ENCODE measurements around the gene ANKRD62. TPM values are rescaled to one million over a fixed set of nuclear protein-coding genes. Genes with fewer than 3 reads are reported as not detected.

ANKRD62 gene
- total and polyA plus RNA-seq, 2 of the 4 experiments (the other 2 are of a cell fraction), result not detected

DNA sequence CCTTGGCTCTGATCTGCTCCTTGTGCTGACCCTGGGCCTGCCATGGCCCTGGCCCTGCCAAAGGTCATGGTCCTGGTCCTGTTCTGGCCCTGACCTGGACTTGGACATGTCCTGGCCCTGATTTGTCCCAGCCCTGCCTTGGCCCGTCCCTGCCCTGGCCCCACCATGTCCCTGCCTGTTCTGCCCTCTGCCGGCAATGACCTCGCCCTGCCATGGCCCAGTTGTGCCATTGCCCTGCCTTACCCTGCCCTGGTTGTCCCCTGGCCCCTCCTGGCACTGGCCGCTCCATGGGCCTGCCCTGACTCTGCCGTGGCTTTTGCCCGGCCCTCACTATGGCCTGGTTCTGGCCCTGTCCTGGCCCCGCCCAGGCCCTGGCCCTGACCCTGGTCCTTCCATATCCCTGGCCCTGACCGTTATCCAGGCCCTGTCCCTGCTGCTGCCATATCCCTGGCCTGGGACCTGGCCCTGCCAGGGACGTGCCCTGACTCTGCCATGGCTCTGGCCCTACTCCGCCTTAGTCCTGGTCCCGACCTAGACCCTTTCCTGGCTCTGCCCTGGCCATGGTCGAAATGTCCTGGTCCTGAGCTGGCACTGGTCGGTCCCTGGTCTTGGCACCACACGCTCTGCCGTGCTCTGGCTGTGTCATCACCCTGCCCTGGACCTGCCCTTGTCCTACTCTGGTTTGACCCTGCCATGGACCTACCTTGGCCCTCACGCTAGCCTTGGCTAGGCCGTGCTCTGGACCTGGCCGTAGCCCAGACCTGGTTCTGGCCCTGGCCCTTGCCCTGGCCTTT, 6.8 kb upstream of the ANKRD62 start:
- H3K14ac ChIP-seq (replicated peaks; ENCODE audit: low read depth, low read length), result no peak overlapping the region
- no peak overlapping the region for H2AFZ ChIP-seq (replicated peaks; ENCODE audit: low read length, poor library complexity)
- TF ChIP-seq RCOR1 (IDR thresholded peaks at IDR 0.05; ENCODE audit: insufficient replicate concordance, low read length) (no peak), CHD1 (IDR thresholded peaks at IDR 0.05; ENCODE audit: low read depth, low read length) (no peak), BHLHE40 (IDR thresholded peaks at IDR 0.05; ENCODE audit: low read depth, low read length) (no peak), NFE2L2 (IDR thresholded peaks at IDR 0.05; ENCODE audit: low read depth, low read length) (no peak), RAD21 (IDR thresholded peaks at IDR 0.05; ENCODE audit: low read length) (no peak), MXI1 (IDR thresholded peaks at IDR 0.05; ENCODE audit: borderline replicate concordance, low read depth, low read length) (no peak), FOS (IDR thresholded peaks at IDR 0.05; ENCODE audit: low read depth, low read length) (no peak)
- H4K20me1 ChIP-seq (ENCODE audit: insufficient read depth, low read length), result no peaks in the 10 kb centered on the region
- H4K5ac ChIP-seq (ENCODE audit: low read depth, low read length), result no peak overlapping the region
- H2AK5ac ChIP-seq (ENCODE audit: low read depth, low read length), result no peak overlapping the region
- H3K27ac ChIP-seq (ENCODE audit: insufficient read depth, low read length), result no peak overlapping the region
- in situ Hi-C loops (cut with MboI; ENCODE audit: low sequenced_read_pairs), result no loop called here
- DNase-seq (no peak), ATAC-seq (ENCODE audit: low read depth) (no peak)
- no peaks in the 10 kb centered on the region for H3K9me1 ChIP-seq (ENCODE audit: insufficient read depth, low read length)
- WGBS, 2 experiments (ENCODE audit: extremely low coverage in 2 of 2, insufficient read length in 1 of 2), result 85% methylated on average over 14 of the region's 18 CpGs; no CpG with 5 or more reads in 1 of the 2 experiments
- H3K4me2 ChIP-seq (ENCODE audit: low read depth, low read length), result no peak overlapping the region
- no peak overlapping the region for H2BK20ac ChIP-seq (ENCODE audit: low read depth, low read length)
- BruUV-seq (replicated peaks), result no TSS peak
- no peaks in the 10 kb centered on the region for H3K4me1 ChIP-seq (ENCODE audit: control insufficient read depth, insufficient read depth, low read length)
- H3K4ac ChIP-seq (ENCODE audit: low read depth, low read length), result no peak overlapping the region
- no peak overlapping the region for H2BK120ac ChIP-seq (ENCODE audit: low read depth, low read length)
- H3K9me3 ChIP-seq (ENCODE audit: control insufficient read depth, insufficient read depth, low read length), result no peaks in the 10 kb centered on the region
- no peak overlapping the region for H3K18ac ChIP-seq (ENCODE audit: low read depth, low read length)
- H3K23ac ChIP-seq (ENCODE audit: low read depth, low read length), result no peak overlapping the region
- intact Hi-C loops (cut with micrococcal nuclease), result no loop called here
- H3K79me1 ChIP-seq (ENCODE audit: low read depth in 1 of 2, low read length in 2 of 2), result no peaks in the 10 kb centered on the region
- H2BK15ac ChIP-seq (ENCODE audit: low read depth, low read length), result no peak overlapping the region
- H3K27me3 ChIP-seq (ENCODE audit: control insufficient read depth, insufficient read depth, low read length), result peaks cover 2% of the 10 kb centered on the region
- no peak overlapping the region for H3K56ac ChIP-seq (ENCODE audit: extremely low read depth, insufficient read depth, low read length)
- no peaks in the 10 kb centered on the region for H3K36me3 ChIP-seq (ENCODE audit: control insufficient read depth, insufficient read depth, low read length)
- H2AK9ac ChIP-seq (replicated peaks; ENCODE audit: low read depth, low read length, poor library complexity), result peak overlapping the region; percentile 8
- ChIA-PET POLR2A (ENCODE audit: unreplicated experiment) (no interaction called here), CTCF (no interaction called here)
- H4K91ac ChIP-seq (ENCODE audit: insufficient read depth, low read depth, low read length), result no peak overlapping the region
- no peak overlapping the region for H3K9ac ChIP-seq (ENCODE audit: low read depth, low read length)
- dilution Hi-C loops (cut with HindIII; ENCODE audit: low sequenced_read_pairs, unreplicated experiment), result no loop called here
- H3K4me3 ChIP-seq (ENCODE audit: insufficient read depth, low read depth, low read length), result no peak overlapping the region
- no peak overlapping the region for H2BK5ac ChIP-seq (ENCODE audit: low read depth, low read length, poor library complexity, severe bottlenecking)
- H4K8ac ChIP-seq (ENCODE audit: low read depth in 2 of 2, low read length in 2 of 2), result no peak overlapping the region

Data from IMR-90 (cell line).